ENCODE data around the gene DCAF12.

Gene DCAF12

DNA sequence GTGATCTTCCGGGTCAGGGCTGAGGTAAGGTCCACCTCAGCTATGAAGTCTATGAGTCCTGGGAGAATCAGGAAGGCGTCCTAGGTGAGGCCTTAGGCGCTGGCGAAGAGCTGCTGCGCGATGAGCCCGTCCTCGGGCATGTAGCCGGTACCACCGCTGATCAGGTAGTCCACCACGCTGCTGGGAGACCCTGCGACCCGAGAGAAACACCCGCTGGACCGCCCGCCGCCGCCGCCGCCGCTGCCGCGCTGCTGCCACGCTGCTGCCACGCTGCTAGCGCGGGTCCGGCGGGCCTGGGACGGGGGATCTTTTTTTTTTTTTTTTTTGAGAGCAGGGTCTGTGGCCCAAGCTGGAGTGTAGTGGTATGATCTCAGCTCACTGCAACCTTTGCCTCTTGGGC, 8.0 kb upstream of the DCAF12 start:
- no peaks in the 10 kb centered on the region for H3K9me3 ChIP-seq (ENCODE audit: insufficient read depth, low read depth, low read length)
- H3K4me3 ChIP-seq (ENCODE audit: low read length, poor library complexity, severe bottlenecking), result no peak overlapping the region
- no peak overlapping the region for H3K9ac ChIP-seq (ENCODE audit: low read depth, low read length, poor library complexity, severe bottlenecking)
- no peak overlapping the region for H2AFZ ChIP-seq (ENCODE audit: low read length)
- no peak for TF ChIP-seq EZH2phosphoT487 (IDR thresholded peaks at IDR 0.05; ENCODE audit: borderline replicate concordance)
- TF ChIP-seq, protein P1, sequence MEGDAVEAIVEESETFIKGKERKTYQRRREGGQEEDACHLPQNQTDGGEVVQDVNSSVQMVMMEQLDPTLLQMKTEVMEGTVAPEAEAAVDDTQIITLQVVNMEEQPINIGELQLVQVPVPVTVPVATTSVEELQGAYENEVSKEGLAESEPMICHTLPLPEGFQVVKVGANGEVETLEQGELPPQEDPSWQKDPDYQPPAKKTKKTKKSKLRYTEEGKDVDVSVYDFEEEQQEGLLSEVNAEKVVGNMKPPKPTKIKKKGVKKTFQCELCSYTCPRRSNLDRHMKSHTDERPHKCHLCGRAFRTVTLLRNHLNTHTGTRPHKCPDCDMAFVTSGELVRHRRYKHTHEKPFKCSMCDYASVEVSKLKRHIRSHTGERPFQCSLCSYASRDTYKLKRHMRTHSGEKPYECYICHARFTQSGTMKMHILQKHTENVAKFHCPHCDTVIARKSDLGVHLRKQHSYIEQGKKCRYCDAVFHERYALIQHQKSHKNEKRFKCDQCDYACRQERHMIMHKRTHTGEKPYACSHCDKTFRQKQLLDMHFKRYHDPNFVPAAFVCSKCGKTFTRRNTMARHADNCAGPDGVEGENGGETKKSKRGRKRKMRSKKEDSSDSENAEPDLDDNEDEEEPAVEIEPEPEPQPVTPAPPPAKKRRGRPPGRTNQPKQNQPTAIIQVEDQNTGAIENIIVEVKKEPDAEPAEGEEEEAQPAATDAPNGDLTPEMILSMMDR (conservative IDR thresholded peaks at IDR 0.05; ENCODE audit: low read length), result no peak
- H3K79me2 ChIP-seq (ENCODE audit: insufficient read depth, low read length), result no peaks in the 10 kb centered on the region
- H4K20me1 ChIP-seq (ENCODE audit: insufficient read depth, low read length, poor library complexity, severe bottlenecking), result no peaks in the 10 kb centered on the region
- no peaks in the 10 kb centered on the region for H3K9me2 ChIP-seq (replicated peaks; ENCODE audit: low read depth, low read length)
- no peaks in the 10 kb centered on the region for H3K36me3 ChIP-seq (ENCODE audit: insufficient read depth, low read length)
- no peak overlapping the region for H3K4me2 ChIP-seq (ENCODE audit: low read depth, low read length, poor library complexity, severe bottlenecking)
- no peaks in the 10 kb centered on the region for H3K27me3 ChIP-seq (ENCODE audit: insufficient read depth, low read length, poor library complexity, severe bottlenecking)
- no peaks in the 10 kb centered on the region for H3F3A ChIP-seq (ENCODE audit: low read depth)
- H3K4me1 ChIP-seq (ENCODE audit: insufficient read depth, low read length, poor library complexity, severe bottlenecking), result no peaks in the 10 kb centered on the region

DNA sequence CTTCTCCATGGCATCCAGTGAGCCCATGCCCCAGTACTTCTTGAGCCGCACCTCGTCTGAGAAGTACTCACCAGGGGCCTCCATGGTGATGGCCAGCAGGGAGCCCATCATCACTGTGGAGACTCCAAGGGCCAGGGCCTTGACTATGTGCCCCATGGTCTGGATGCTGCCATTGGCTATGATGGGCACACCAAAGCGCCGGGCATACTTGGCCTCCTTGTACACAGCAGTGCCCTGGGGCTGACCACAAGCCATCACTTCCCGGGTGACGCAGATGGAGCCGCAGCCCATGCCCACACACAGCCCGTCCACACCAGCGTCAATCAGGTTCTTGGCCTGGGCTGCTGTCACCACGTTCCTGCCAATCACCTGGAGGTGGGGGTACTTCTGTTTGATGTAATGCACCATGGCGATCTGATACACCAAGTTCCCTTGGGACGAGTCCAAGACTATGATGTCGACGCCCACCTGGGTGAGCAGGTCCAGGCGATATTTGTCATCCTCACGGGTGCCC, 7.0 kb upstream of the DCAF12 start:
- Histone ChIP-seq H2AFZ (ENCODE audit: low read length) (no peak overlapping the region), H3K4me2 (ENCODE audit: low read depth, low read length, poor library complexity, severe bottlenecking) (no peak overlapping the region), H3K4me3 (ENCODE audit: low read length, poor library complexity, severe bottlenecking) (no peak overlapping the region), H3K27me3 (ENCODE audit: insufficient read depth, low read length, poor library complexity, severe bottlenecking) (no peaks in the 10 kb centered on the region), H3K79me2 (ENCODE audit: insufficient read depth, low read length) (no peaks in the 10 kb centered on the region), H3K9me2 (replicated peaks; ENCODE audit: low read depth, low read length) (no peaks in the 10 kb centered on the region), H3K9me3 (ENCODE audit: insufficient read depth, low read depth, low read length) (no peaks in the 10 kb centered on the region), H4K20me1 (ENCODE audit: insufficient read depth, low read length, poor library complexity, severe bottlenecking) (no peaks in the 10 kb centered on the region), H3K4me1 (ENCODE audit: insufficient read depth, low read length, poor library complexity, severe bottlenecking) (no peaks in the 10 kb centered on the region), H3K9ac (ENCODE audit: low read depth, low read length, poor library complexity, severe bottlenecking) (no peak overlapping the region), H3F3A (ENCODE audit: low read depth) (no peaks in the 10 kb centered on the region), H3K36me3 (ENCODE audit: insufficient read depth, low read length) (no peaks in the 10 kb centered on the region)
- TF ChIP-seq, protein P1 (conservative IDR thresholded peaks at IDR 0.05; ENCODE audit: low read length), result no peak
- TF ChIP-seq EZH2phosphoT487 (IDR thresholded peaks at IDR 0.05; ENCODE audit: borderline replicate concordance), result no peak

DNA sequence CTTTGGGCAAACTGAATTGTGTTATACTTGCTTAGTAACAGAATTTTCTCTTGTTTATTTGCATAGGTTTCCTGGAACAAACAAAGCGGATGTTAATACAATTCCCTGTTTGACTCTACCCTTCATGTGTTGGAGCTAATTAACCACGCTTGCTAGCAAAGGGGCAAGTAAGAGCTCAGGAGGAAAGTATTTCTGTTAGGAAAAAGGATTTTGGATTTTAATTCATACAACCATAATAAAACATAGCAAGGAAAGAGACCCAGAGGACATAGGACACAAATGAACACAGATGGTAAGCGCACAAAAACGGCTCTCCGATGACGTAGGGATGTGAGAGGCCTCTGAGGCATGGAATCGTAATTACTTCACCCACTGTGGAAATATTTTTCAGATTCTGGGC, 5.1 kb upstream of the DCAF12 start:
- no peaks in the 10 kb centered on the region for H3K27me3 ChIP-seq (ENCODE audit: insufficient read depth, low read length, poor library complexity, severe bottlenecking)
- H3F3A ChIP-seq (ENCODE audit: low read depth), result no peaks in the 10 kb centered on the region
- H3K9ac ChIP-seq (ENCODE audit: low read depth, low read length, poor library complexity, severe bottlenecking), result no peak overlapping the region
- H4K20me1 ChIP-seq (ENCODE audit: insufficient read depth, low read length, poor library complexity, severe bottlenecking), result no peaks in the 10 kb centered on the region
- TF ChIP-seq, protein P1 (conservative IDR thresholded peaks at IDR 0.05; ENCODE audit: low read length), result no peak
- TF ChIP-seq EZH2phosphoT487 (IDR thresholded peaks at IDR 0.05; ENCODE audit: borderline replicate concordance), result no peak
- H3K9me3 ChIP-seq (ENCODE audit: insufficient read depth, low read depth, low read length), result no peaks in the 10 kb centered on the region
- no peaks in the 10 kb centered on the region for H3K79me2 ChIP-seq (ENCODE audit: insufficient read depth, low read length)
- no peaks in the 10 kb centered on the region for H3K9me2 ChIP-seq (replicated peaks; ENCODE audit: low read depth, low read length)
- H3K4me1 ChIP-seq (ENCODE audit: insufficient read depth, low read length, poor library complexity, severe bottlenecking), result peaks cover 5% of the 10 kb centered on the region
- H3K4me3 ChIP-seq (ENCODE audit: low read length, poor library complexity, severe bottlenecking), result no peak overlapping the region
- no peak overlapping the region for H2AFZ ChIP-seq (ENCODE audit: low read length)
- no peaks in the 10 kb centered on the region for H3K36me3 ChIP-seq (ENCODE audit: insufficient read depth, low read length)
- no peak overlapping the region for H3K4me2 ChIP-seq (ENCODE audit: low read depth, low read length, poor library complexity, severe bottlenecking)
